ENCODE data around the gene AKR1C1.
"Not testable (repeated sequence)": the region's sequence is repeated elsewhere in the genome, so short reads cannot be mapped to it uniquely, and the experiment has no call there.

DNA sequence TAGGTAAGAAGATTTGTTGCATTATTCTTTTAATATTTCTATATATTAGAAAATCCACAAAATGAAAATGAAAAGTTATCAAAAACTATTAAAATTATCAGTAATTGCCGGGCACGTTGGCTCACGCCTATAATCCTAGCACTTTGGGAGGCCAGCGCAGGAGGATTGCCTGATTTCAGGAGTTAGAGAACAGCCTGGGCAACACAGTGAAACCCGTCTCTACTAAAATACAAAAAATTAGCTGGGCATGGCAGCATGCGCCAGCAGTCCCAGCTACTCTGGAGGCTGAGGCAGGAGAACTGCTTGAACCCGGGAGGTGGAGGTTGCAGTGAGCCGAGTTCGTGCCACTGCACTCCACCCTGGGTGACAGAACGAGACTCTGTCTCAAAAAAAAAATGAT, 29.3 kb downstream of the AKR1C1 start:
- not testable (repeated sequence) for TF ChIP-seq CEBPB (IDR thresholded peaks at IDR 0.05; ENCODE audit: low read depth, low read length); POLR2A (IDR thresholded peaks at IDR 0.05; ENCODE audit: low read depth, low read length); CTCF (conservative IDR thresholded peaks at IDR 0.05; ENCODE audit: low read depth, low read length); SMC3 (IDR thresholded peaks at IDR 0.05; ENCODE audit: low read depth, low read length); RCOR1 (IDR thresholded peaks at IDR 0.05; ENCODE audit: insufficient replicate concordance, low read length); RFX5 (IDR thresholded peaks at IDR 0.05; ENCODE audit: low read depth, low read length)
- TF ChIP-seq, protein P1, sequence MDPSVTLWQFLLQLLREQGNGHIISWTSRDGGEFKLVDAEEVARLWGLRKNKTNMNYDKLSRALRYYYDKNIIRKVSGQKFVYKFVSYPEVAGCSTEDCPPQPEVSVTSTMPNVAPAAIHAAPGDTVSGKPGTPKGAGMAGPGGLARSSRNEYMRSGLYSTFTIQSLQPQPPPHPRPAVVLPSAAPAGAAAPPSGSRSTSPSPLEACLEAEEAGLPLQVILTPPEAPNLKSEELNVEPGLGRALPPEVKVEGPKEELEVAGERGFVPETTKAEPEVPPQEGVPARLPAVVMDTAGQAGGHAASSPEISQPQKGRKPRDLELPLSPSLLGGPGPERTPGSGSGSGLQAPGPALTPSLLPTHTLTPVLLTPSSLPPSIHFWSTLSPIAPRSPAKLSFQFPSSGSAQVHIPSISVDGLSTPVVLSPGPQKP (IDR thresholded peaks at IDR 0.05; ENCODE audit: borderline replicate concordance, low read depth, low read length): not testable (repeated sequence)
- TF ChIP-seq, protein P2, sequence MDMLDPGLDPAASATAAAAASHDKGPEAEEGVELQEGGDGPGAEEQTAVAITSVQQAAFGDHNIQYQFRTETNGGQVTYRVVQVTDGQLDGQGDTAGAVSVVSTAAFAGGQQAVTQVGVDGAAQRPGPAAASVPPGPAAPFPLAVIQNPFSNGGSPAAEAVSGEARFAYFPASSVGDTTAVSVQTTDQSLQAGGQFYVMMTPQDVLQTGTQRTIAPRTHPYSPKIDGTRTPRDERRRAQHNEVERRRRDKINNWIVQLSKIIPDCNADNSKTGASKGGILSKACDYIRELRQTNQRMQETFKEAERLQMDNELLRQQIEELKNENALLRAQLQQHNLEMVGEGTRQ (IDR thresholded peaks at IDR 0.05; ENCODE audit: low read depth, low read length): not testable (repeated sequence)

Measured in IMR-90 (cell line).